ENCODE results near the gene BMPR1B. TPM values are rescaled to one million over a fixed set of nuclear protein-coding genes. Genes with fewer than 3 reads are reported as not detected.

Gene BMPR1B
- total RNA-seq, 3 donors from 2014 or later = 0.64 to 7.2 (median 2.0) TPM

DNA sequence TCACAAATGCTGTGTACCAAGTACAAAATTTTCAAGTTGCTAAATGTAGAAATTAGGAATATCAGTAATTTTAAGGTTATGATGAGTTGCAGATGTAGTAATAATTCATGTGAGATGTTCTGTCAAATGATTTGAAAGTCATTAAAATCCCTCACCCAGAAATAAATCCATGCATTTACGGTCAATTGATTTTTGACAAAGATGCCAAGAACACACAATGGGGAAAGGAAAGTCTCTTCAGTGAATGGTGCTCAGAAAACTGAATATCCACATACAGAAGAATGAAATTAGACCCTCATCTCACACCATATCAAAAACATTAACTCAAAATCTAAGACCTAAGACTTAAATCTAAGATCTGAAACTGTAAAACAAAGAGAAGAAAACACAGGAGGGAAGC is 12.9 kb upstream of the BMPR1B start:
- Histone ChIP-seq H3K36me3 (no peaks in the 10 kb centered on the region), H3K27ac (no peak overlapping the region), H3K4me1 (no peaks in the 10 kb centered on the region), H3K27me3 (no peaks in the 10 kb centered on the region), H3K9me3 (no peaks in the 10 kb centered on the region), H3K4me3 (no peak overlapping the region)
- DNase-seq (ENCODE audit: low spot score in 2 of 2) = no peak
- intact Hi-C loops (cut with DNase I; ENCODE audit: low total_unique reads) = no loop called here
- TF ChIP-seq POLR2AphosphoS5 (IDR thresholded peaks at IDR 0.05) (no peak), POLR2A (IDR thresholded peaks at IDR 0.05) (no peak)
- TF ChIP-seq, protein P1, sequence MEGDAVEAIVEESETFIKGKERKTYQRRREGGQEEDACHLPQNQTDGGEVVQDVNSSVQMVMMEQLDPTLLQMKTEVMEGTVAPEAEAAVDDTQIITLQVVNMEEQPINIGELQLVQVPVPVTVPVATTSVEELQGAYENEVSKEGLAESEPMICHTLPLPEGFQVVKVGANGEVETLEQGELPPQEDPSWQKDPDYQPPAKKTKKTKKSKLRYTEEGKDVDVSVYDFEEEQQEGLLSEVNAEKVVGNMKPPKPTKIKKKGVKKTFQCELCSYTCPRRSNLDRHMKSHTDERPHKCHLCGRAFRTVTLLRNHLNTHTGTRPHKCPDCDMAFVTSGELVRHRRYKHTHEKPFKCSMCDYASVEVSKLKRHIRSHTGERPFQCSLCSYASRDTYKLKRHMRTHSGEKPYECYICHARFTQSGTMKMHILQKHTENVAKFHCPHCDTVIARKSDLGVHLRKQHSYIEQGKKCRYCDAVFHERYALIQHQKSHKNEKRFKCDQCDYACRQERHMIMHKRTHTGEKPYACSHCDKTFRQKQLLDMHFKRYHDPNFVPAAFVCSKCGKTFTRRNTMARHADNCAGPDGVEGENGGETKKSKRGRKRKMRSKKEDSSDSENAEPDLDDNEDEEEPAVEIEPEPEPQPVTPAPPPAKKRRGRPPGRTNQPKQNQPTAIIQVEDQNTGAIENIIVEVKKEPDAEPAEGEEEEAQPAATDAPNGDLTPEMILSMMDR (IDR thresholded peaks at IDR 0.05) = no peak

DNA sequence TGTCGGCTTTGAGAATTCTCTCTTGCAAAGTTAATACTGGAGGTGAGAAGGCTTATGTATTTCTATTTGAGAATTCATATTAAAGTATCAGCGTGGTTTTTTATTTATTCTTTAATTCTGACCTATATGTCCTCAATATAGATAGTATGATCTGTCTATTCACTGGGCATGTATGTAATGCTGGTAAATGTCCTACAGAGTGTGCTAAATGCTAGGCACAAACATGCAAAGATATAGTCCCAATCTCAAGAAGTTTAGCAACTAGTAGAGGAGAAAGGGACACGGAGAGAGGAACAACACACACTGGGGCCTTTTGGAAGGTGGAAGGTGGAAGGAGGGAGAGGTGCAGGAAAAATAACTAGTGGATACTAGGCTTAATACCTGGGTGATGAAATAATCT is 11.0 kb upstream of the BMPR1B start:
- intact Hi-C loops (cut with DNase I; ENCODE audit: low total_unique reads) = no loop called here
- H3K27me3 ChIP-seq = no peaks in the 10 kb centered on the region
- no peaks in the 10 kb centered on the region for H3K36me3 ChIP-seq
- no peak overlapping the region for H3K4me3 ChIP-seq
- H3K27ac ChIP-seq = no peak overlapping the region
- no peak for DNase-seq (ENCODE audit: low spot score in 2 of 2)
- TF ChIP-seq POLR2AphosphoS5 (IDR thresholded peaks at IDR 0.05) (no peak), POLR2A (IDR thresholded peaks at IDR 0.05) (no peak)
- TF ChIP-seq, protein P1 (IDR thresholded peaks at IDR 0.05) = no peak
- H3K9me3 ChIP-seq = no peaks in the 10 kb centered on the region
- H3K4me1 ChIP-seq = no peaks in the 10 kb centered on the region

DNA sequence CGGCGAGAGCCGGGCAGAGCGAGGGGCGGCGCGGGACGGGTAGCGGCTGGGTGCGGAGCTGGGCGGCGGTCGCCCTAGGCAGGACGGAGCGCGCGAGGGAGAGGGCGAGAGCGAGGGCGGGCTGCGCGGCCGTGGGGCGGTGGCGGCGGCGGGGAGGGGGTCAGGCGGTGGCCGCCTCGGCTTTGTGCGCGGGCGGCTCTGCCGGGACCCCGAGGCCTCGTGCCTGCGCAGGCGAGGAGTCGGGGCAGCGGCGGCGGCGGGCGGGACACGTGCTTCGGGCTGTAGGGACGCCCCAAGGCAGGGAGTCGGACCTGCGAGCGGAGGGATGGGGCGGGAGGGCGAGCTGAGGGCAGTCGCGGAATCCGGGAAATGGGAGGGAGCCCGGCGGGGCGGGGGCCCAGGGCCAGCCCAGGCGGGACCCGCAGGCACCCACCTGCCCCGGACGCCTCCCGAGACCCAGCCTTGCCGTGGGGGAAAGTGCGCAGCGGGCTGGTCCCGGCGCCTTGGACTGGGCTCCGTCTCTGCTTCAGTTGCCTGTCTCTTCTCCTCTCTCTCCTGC is 465 bp downstream of the BMPR1B start:
- TF ChIP-seq, protein P1 (IDR thresholded peaks at IDR 0.05) = no peak
- TF ChIP-seq POLR2A (IDR thresholded peaks at IDR 0.05) (no peak), POLR2AphosphoS5 (IDR thresholded peaks at IDR 0.05) (no peak)
- Histone ChIP-seq H3K27me3 (peaks cover 0 to 22% of the 10 kb centered on the region in 2 donors), H3K27ac (peak overlapping the region; percentile 48 to 59), H3K4me1 (no peaks in the 10 kb centered on the region), H3K9me3 (no peaks in the 10 kb centered on the region), H3K4me3 (peak overlapping the region; percentile 50 to 84 (median 63)), H3K36me3 (no peaks in the 10 kb centered on the region)
- intact Hi-C loops (cut with DNase I; ENCODE audit: low total_unique reads) = no loop called here
- DNase-seq (ENCODE audit: low spot score in 2 of 2) = no peak

DNA sequence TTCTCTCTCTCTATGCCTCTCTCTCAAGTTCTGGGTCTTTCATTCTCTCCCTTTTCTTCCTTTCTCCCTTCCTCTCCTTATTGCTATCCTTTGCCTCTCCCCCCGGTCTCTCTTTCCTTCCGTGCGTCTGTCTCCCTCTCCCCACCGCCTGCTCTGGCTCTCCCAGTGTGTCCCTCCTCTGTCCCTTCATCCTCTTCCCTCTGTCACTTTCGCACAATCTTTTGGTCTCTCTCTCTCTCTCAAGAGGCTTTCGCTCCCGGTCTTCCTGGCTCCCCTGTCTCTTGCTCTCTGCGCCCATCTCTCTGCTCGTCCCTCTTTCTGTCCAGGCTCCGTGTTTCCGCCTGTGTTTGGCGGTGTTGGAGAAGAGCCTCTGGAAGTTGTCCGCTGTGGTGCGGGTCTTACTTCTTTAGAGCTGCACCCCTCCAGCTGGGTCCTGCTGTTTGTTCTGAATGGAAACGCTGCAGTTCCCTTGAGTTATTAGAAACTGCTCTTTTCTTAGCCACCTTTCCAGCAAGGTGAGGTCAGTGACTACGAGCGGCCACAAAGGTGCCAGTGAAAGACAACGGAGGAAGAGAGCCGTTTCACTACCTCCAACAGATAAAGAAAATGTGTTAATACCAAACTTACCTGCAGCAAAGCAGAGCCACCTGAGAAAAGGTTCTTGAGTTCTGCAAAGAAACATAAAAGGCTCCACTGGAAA is 1.1 kb downstream of the BMPR1B start:
- no peaks in the 10 kb centered on the region for H3K36me3 ChIP-seq
- intact Hi-C loops (cut with DNase I; ENCODE audit: low total_unique reads) = no loop called here
- peak overlapping the region in 1 of 2 donors; percentile 48 for H3K27ac ChIP-seq
- no peaks in the 10 kb centered on the region for H3K9me3 ChIP-seq
- peak overlapping the region; percentile 50 to 84 (median 63) for H3K4me3 ChIP-seq
- peaks cover 0 to 22% of the 10 kb centered on the region in 2 donors for H3K27me3 ChIP-seq
- H3K4me1 ChIP-seq = no peaks in the 10 kb centered on the region
- no peak for DNase-seq (ENCODE audit: low spot score in 2 of 2)
- TF ChIP-seq, protein P1 (IDR thresholded peaks at IDR 0.05) = no peak
- TF ChIP-seq POLR2AphosphoS5 (IDR thresholded peaks at IDR 0.05) (no peak), POLR2A (IDR thresholded peaks at IDR 0.05) (no peak)

DNA sequence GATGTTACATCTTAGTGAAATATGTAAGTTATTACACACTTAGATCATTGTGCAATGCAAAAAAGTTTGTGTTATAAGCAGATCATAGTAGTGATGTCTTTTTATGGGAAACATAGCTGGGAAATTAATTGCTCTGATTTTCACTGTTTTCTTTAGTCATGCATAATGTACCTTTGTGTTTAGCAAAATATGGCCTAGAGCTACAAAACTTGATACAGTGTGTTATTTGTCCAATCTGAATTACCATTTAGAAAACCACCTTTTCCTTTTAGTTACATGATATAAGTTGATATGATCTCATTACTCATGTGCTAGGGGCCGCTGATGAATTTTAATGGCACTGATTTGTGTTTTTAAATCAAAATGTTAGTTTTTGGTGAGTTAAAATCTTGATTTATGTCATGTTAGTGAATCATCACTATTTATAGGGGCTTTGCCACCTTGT is 2.0 kb downstream of the BMPR1B start:
- intact Hi-C loops (cut with DNase I; ENCODE audit: low total_unique reads) = no loop called here
- TF ChIP-seq POLR2AphosphoS5 (IDR thresholded peaks at IDR 0.05) = no peak
- TF ChIP-seq POLR2A (IDR thresholded peaks at IDR 0.05) = no peak
- TF ChIP-seq, protein P1 (IDR thresholded peaks at IDR 0.05) = no peak
- Histone ChIP-seq H3K27me3 (peaks cover 0 to 22% of the 10 kb centered on the region in 2 donors), H3K4me1 (no peaks in the 10 kb centered on the region), H3K27ac (no peak overlapping the region), H3K36me3 (no peaks in the 10 kb centered on the region), H3K9me3 (no peaks in the 10 kb centered on the region), H3K4me3 (no peak overlapping the region)
- no peak for DNase-seq (ENCODE audit: low spot score in 2 of 2)
